Fibroblast of villous mesenchyme (primary cell): ENCODE measurements around the gene AFF3. TPM values are rescaled to one million over a fixed set of nuclear protein-coding genes. Genes with fewer than 3 reads are reported as not detected.

Source experiments
- DNase-seq: peaks from one replicate; pipeline ENCODE4 v3.0.0-alpha.2; 2010; ENCODE audit warnings: low read depth
- H3K4me3 ChIP-seq: 2 replicates; pipeline ENCODE4 v1.5.1; 2011; ENCODE audit warnings: low read depth, mild to moderate bottlenecking, low read length
- total RNA-seq: library from RNA; depleted of rRNA; stranded (reverse); fragments of >200 nt; gene quantifications from 2 replicates; pipeline ENCODE4 v1.2.3, GENCODE V29; 2012
- TF ChIP-seq, protein P1 (sequence below): IDR thresholded peaks from 2 replicates; pipeline ENCODE4 v1.5.1; 2012; ENCODE audit warnings: low read depth, mild to moderate bottlenecking, low read length; ENCODE audit not compliant: insufficient read depth

Gene AFF3
- total RNA-seq, 1 donor = 19.4 TPM

DNA sequence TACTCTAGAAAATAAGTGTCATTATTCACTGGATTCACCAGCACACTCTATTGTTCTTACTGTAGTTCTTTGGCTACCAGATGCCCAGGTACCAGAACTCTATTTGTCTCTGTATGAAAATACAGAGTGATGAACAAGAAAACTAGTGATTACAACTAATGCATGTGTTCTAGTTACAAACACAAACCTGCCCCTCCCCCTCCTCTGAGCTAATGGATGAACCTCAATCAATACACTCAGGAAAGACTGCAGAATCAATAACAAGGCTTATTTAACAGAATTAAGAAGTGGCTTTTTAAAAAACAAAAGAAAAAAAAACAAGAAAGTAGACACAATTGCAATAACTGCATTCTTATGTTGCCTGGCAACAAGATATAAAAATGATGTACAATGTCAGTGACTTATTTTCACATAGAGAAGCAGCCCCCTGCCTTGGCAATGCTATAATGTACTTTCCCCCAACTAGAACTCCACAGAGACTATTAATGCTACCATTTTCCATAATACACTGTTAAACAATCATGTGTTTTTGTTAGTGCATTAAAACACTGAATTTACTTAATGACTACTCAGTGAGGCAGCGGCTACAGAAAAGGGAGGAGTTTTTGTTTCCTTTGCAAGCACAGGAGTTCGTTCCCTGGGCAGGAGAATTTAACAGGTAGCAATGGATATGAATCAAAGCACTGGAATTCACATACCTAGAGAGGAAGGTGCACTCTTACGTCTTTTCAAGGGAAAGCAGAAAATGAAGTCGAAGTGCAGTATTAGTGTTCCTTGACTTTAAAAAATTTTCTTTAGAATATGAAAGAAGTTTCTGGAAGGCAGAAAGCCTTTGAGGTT, 333.8 kb downstream of the AFF3 start:
- TF ChIP-seq, protein P1, sequence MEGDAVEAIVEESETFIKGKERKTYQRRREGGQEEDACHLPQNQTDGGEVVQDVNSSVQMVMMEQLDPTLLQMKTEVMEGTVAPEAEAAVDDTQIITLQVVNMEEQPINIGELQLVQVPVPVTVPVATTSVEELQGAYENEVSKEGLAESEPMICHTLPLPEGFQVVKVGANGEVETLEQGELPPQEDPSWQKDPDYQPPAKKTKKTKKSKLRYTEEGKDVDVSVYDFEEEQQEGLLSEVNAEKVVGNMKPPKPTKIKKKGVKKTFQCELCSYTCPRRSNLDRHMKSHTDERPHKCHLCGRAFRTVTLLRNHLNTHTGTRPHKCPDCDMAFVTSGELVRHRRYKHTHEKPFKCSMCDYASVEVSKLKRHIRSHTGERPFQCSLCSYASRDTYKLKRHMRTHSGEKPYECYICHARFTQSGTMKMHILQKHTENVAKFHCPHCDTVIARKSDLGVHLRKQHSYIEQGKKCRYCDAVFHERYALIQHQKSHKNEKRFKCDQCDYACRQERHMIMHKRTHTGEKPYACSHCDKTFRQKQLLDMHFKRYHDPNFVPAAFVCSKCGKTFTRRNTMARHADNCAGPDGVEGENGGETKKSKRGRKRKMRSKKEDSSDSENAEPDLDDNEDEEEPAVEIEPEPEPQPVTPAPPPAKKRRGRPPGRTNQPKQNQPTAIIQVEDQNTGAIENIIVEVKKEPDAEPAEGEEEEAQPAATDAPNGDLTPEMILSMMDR = no peak
- H3K4me3 ChIP-seq = no peak overlapping the region
- DNase-seq = no peak

DNA sequence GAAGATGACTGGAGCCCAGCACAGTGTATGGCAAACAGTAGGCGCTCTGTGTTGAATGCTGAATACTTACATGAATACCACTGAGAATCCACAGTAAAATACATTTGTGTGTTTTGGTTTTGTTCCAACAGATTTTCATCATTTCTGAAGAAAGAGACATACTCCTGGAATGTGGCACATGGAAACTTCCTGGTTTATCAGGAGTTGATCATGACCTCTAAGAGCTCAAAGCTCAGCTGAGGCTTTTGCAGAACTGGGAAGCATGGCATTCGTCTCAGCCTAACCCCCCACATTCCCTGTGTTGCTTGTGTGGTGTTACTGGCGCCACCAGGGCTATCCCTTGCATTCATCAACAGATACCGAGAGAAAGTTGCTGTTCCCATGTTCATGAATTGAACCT, 335.6 kb downstream of the AFF3 start:
- TF ChIP-seq, protein P1 = no peak
- DNase-seq = peak; percentile 20
- H3K4me3 ChIP-seq = no peak overlapping the region

DNA sequence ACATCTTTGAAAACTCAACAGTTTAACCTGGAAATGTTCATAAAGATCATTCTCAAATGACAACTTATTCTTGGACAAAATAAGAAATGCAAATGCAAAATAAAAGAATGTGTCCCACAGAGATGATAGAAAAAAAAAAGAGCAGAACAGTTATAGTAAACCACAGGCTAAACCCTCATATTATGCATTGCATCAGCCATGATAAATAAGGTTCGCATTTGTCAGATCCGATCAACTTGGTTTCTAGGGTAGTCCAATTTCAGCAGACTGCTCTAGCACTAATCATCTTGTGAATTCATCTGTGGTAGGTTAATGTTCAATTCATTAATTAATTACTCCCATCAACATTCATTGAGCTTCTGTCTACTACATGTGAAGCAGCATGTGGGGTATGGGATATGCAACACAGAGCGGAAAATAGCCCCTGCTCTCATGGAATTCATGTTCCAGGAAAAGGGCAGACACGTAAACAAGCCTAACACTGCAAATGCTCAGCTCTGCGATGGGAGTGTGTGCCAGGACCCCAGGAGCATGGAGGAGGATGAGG, 336.4 kb downstream of the AFF3 start:
- H3K4me3 ChIP-seq = no peak overlapping the region
- DNase-seq = no peak
- TF ChIP-seq, protein P1 = no peak

DNA sequence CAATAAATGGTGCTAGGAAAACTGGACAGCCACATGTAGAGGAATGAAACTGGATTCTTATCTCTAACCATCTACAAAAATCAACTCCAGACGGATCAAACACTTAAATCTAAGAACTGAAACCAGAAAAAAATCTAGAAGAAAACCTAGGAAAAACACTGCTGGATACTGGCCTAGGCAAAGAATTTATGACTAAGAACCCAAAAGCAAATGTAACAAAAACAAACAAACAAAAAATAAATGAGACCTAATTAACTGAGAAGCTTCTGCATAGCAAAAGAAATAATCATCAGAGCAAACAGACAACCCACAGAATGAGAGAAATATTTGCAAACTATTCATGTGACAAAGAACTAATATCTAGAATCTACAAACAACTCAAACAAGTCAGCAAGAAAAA, 338.5 kb downstream of the AFF3 start:
- TF ChIP-seq, protein P1 = no peak
- peak; percentile 65 for DNase-seq
- no peak overlapping the region for H3K4me3 ChIP-seq

- TF ChIP-seq, protein P1 = no peak
- no peak for DNase-seq
Measured at GRCh38 chr2:99802734-99803133, 339.7 kb downstream of the AFF3 start.

GRCh38 chr2:99801327-99801901, 341.0 kb downstream of the AFF3 start:
- TF ChIP-seq, protein P1 = no peak
- no peak for DNase-seq
- H3K4me3 ChIP-seq = no peak overlapping the region

More at GRCh38 chr2:99802734-99803133, 339.7 kb downstream of the AFF3 start:
- no peak overlapping the region for H3K4me3 ChIP-seq
